ENCODE measurements around the gene SSBP2.

The SSBP2 gene

GRCh38 chr5:81650987-81651386 is 99.9 kb downstream of the SSBP2 start:
- no peak for TF ChIP-seq CTCF (IDR thresholded peaks at IDR 0.05; ENCODE audit: insufficient read depth, missing control alignments)
- FAIRE-seq (no peak), DNase-seq (ENCODE audit: insufficient read length, low spot score) (no peak)

GRCh38 chr5:81646469-81646995 is 104.4 kb downstream of the SSBP2 start:
- FAIRE-seq (no peak), DNase-seq (ENCODE audit: insufficient read length, low spot score) (no peak)
- no peak for TF ChIP-seq CTCF (IDR thresholded peaks at IDR 0.05; ENCODE audit: insufficient read depth, missing control alignments)

GRCh38 chr5:81642210-81642609 is 108.7 kb downstream of the SSBP2 start:
- no peak for TF ChIP-seq CTCF (IDR thresholded peaks at IDR 0.05; ENCODE audit: insufficient read depth, missing control alignments)
- FAIRE-seq (peak; percentile 80), DNase-seq (ENCODE audit: insufficient read length, low spot score) (no peak)

- TF ChIP-seq CTCF (IDR thresholded peaks at IDR 0.05; ENCODE audit: insufficient read depth, missing control alignments) = no peak
- FAIRE-seq (no peak), DNase-seq (ENCODE audit: insufficient read length, low spot score) (no peak)
Observed at GRCh38 chr5:81639556-81639955, 111.3 kb downstream of the SSBP2 start.

- no peak for DNase-seq (ENCODE audit: insufficient read length, low spot score)
- no peak for FAIRE-seq
- TF ChIP-seq CTCF (IDR thresholded peaks at IDR 0.05; ENCODE audit: insufficient read depth, missing control alignments) = no peak
Observed at GRCh38 chr5:81638471-81638870, 112.4 kb downstream of the SSBP2 start.

- FAIRE-seq = no peak
- DNase-seq (ENCODE audit: insufficient read length, low spot score) = no peak
- TF ChIP-seq CTCF (IDR thresholded peaks at IDR 0.05; ENCODE audit: insufficient read depth, missing control alignments) = no peak
Observed at GRCh38 chr5:81633891-81634290, 117.0 kb downstream of the SSBP2 start.

- FAIRE-seq (no peak), DNase-seq (ENCODE audit: insufficient read length, low spot score) (no peak)
- no peak for TF ChIP-seq CTCF (IDR thresholded peaks at IDR 0.05; ENCODE audit: insufficient read depth, missing control alignments)
Observed at GRCh38 chr5:81633471-81633870, 117.4 kb downstream of the SSBP2 start.

Measured in D721Med (cell line).